Tibial nerve (tissue), 4 donors: ENCODE measurements around the gene NDUFA13.

Source experiments
- EP300 ChIP-seq, 2 donors: sonication (generic); formaldehyde crosslinking; IDR thresholded peaks; one replicate each; pipeline ENCODE4 v1.6.1; 2017; ENCODE audit warnings: antibody characterized with exemption in 2 of 2, mild to moderate bottlenecking in 1 of 2
- POLR2A ChIP-seq, 2 donors: fragments of 450-650 bp; IDR thresholded peaks; one replicate each; pipeline ENCODE4 v1.6.1; 2017; ENCODE audit warnings: antibody characterized with exemption in 2 of 2, mild to moderate bottlenecking in 2 of 2, moderate library complexity in 2 of 2
- TF ChIP-seq, protein P1 (sequence below), 5 experiments: fragments of 200-600 bp in 3 of 5; fragments of 450-650 bp in 2 of 5; sonication (generic) in 3 of 5; IDR thresholded peaks; one replicate each; pipeline ENCODE4 v1.5.1; 2016 to 2019; ENCODE audit warnings: antibody characterized with exemption in 5 of 5, mild to moderate bottlenecking in 3 of 5, moderate library complexity in 2 of 5

DNA sequence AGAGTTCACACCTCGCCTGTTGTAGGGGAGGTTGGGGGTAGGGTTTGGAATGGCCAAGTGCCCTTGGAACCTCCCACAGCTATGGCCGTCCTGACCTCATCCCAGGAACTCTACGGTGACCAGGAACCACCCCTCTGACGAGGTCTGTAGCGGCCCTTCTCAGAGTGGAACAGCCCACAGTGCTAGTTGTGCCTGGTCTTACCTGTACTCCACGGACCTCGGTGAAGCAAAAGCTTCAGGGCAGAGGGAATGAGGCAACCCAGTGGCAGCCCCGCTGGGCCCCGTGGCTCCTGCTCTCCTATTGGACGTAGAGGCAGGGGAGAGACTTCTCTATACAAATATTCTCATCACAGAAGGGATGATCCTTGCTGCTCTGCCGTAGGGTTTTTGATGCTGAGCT, 7.8 kb upstream of the NDUFA13 start:
- TF ChIP-seq, protein P1, sequence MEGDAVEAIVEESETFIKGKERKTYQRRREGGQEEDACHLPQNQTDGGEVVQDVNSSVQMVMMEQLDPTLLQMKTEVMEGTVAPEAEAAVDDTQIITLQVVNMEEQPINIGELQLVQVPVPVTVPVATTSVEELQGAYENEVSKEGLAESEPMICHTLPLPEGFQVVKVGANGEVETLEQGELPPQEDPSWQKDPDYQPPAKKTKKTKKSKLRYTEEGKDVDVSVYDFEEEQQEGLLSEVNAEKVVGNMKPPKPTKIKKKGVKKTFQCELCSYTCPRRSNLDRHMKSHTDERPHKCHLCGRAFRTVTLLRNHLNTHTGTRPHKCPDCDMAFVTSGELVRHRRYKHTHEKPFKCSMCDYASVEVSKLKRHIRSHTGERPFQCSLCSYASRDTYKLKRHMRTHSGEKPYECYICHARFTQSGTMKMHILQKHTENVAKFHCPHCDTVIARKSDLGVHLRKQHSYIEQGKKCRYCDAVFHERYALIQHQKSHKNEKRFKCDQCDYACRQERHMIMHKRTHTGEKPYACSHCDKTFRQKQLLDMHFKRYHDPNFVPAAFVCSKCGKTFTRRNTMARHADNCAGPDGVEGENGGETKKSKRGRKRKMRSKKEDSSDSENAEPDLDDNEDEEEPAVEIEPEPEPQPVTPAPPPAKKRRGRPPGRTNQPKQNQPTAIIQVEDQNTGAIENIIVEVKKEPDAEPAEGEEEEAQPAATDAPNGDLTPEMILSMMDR (IDR thresholded peaks at IDR 0.05), result no peak
- TF ChIP-seq POLR2A (IDR thresholded peaks at IDR 0.05), result no peak
- TF ChIP-seq EP300 (IDR thresholded peaks at IDR 0.05), result no peak
